GM18867 (cell line): ENCODE measurements around the gene ZNF316.
"Not testable (repeated sequence)": the region's sequence is repeated elsewhere in the genome, so short reads cannot be mapped to it uniquely, and the experiment has no call there.

Experiments
- ATAC-seq: cut with Tn5 transposase; IDR thresholded peaks from one replicate; pipeline ENCODE4 v1.9.1; 2021; ENCODE audit warnings: mild to moderate bottlenecking, moderate library complexity; ENCODE audit not compliant: unreplicated experiment

Gene ZNF316

GRCh38 chr7:6646465-6646864 is 9.3 kb downstream of the ZNF316 start:
- no peak for ATAC-seq

GRCh38 chr7:6647080-6647479 is 10.0 kb downstream of the ZNF316 start:
- ATAC-seq, result no peak

GRCh38 chr7:6647541-6647940 is 10.4 kb downstream of the ZNF316 start:
- ATAC-seq, result no peak

GRCh38 chr7:6648066-6648814 is 11.1 kb downstream of the ZNF316 start:
- ATAC-seq, result no peak

GRCh38 chr7:6648815-6649104 is 11.6 kb downstream of the ZNF316 start:
- no peak for ATAC-seq

GRCh38 chr7:6649241-6649961 is 12.3 kb downstream of the ZNF316 start:
- no peak for ATAC-seq

GRCh38 chr7:6650086-6650485 is 13.0 kb downstream of the ZNF316 start:
- no peak for ATAC-seq

GRCh38 chr7:6650521-6651011 is 13.4 kb downstream of the ZNF316 start:
- ATAC-seq, result no peak

- ATAC-seq, result no peak
These were observed 14.8 kb downstream of the ZNF316 start for GRCh38 chr7:6651851-6652445.

GRCh38 chr7:6652446-6653011 is 15.4 kb downstream of the ZNF316 start:
- ATAC-seq, result no peak

- no peak for ATAC-seq
These were observed 16.2 kb downstream of the ZNF316 start for GRCh38 chr7:6653071-6654003.

- ATAC-seq, result no peak
These were observed 17.2 kb downstream of the ZNF316 start for GRCh38 chr7:6654113-6654841.

GRCh38 chr7:6654842-6655610 is 17.9 kb downstream of the ZNF316 start:
- ATAC-seq, result no peak

- ATAC-seq, result no peak
These were observed 18.7 kb downstream of the ZNF316 start for GRCh38 chr7:6655636-6656385.

- ATAC-seq, result no peak
These were observed 19.3 kb downstream of the ZNF316 start for GRCh38 chr7:6656413-6656812.

- ATAC-seq, result no peak
These were observed 21.7 kb downstream of the ZNF316 start for GRCh38 chr7:6658618-6659345.

- ATAC-seq, result not testable (repeated sequence)
These were observed 33.7 kb downstream of the ZNF316 start for GRCh38 chr7:6670851-6671250.
